Ecto neural progenitor cell (in vitro differentiated cells): ENCODE results near the gene TUBB8B.
"Not testable (repeated sequence)": the region's sequence is repeated elsewhere in the genome, so short reads cannot be mapped to it uniquely, and the experiment has no call there.

Experiments
- DNase-seq: peaks from one replicate; pipeline ENCODE4 v3.0.0-alpha.2; 2018; ENCODE audit warnings: low spot score

Gene TUBB8B

DNA sequence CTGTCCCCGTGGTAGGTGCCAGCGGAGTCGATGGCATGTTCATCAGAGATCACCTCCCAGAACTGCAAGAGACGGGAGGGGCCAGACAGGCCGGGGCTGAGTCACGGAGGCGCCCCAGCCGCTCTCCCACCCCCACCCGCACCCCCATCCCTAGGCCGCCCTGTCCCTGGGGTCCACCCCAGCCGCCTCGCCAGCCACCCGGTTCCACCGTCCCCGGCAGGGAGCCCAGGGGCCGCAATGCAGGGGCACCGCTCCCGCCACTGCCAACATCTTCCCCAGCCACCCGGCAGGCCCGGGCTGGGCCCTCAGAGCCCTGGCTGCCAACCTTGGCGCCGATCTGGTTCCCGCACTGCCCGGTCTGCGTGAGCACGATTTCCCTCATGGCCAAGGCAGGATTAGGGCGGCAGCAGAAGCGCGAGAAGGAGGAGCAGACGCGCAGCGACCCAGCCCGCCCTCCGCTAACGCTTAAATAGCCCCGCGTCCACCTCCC, at the start of gene TUBB8B:
Gene TUBB8B (minus strand): TSS at position 440 of the 490 bp plus-strand sequence. CDS start 58 bp downstream, at position 382.
- not testable (repeated sequence) for DNase-seq

DNA sequence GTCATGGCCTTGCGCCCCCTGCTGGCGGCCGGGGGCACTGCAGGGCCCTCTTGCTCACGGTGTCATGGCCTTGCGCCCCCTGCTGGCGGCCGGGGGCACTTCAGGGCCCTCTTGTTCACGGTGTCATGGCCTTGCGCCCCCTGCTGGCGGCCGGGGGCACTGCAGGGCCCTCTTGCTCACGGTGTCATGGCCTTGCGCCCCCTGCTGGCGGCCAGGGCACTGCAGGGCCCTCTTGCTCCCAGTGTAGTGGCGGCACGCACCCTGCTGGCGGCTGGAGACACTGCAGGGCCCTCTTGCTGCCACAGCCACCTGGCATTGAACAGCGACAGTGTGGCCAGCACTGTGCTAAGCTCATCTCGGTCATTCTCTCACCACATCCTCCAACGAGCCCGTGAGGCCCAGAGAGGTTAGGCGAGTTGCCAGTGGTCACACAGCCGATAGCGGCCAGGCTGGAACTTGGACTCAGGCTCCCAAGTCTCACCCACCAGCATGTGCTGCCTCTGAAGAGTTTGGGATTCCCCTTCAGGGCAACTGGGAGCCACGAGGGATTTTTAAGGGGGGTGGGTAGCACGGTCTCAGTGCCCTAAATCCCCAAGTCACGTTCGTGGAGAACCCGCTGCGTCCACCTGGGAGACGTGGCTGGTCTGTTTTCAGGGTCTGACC, 48.0 kb upstream of the TUBB8B start:
- not testable (repeated sequence) for DNase-seq

DNA sequence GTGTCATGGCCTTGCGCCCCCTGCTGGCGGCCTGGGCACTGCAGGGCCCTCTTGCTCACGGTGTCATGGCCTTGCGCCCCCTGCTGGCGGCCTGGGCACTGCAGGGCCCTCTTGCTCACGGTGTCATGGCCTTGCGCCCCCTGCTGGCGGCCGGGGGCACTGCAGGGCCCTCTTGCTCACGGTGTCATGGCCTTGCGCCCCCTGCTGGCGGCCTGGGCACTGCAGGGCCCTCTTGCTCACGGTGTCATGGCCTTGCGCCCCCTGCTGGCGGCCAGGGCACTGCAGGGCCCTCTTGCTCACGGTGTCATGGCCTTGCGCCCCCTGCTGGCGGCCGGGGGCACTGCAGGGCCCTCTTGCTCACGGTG, 47.3 kb upstream of the TUBB8B start:
- DNase-seq: not testable (repeated sequence)

DNA sequence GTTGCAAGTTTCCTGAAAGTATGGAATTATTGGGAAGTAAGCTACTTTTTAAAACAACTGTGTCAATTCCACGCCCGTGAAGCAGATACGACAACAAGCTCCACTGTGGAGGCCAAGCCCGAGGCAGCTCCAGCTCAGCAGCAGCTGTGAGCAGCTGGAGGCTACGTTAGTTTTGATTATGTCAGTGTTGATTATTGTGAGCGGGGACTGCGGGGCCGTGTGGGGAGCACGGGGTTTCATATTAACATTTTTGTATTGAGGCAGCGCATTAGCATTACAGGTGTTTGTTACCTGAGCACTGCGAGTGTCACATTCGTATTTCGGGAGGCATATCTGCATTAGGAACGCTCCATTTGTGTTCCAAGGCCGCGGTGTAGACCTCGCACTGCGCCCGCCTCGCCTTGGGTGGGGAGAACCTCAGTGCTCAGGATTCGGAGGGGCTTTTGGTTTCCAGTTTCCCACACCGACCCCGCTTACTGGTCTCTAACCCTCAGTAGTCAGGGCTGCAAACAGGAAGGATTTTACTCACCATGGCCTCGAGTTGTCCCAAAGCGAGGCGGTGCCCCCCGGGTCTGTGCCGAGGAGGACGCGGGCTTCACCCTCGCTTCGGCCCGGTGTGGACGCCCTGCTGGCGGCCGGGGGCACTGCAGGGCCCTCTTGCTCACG, 46.8 kb upstream of the TUBB8B start:
- DNase-seq: not testable (repeated sequence)

DNA sequence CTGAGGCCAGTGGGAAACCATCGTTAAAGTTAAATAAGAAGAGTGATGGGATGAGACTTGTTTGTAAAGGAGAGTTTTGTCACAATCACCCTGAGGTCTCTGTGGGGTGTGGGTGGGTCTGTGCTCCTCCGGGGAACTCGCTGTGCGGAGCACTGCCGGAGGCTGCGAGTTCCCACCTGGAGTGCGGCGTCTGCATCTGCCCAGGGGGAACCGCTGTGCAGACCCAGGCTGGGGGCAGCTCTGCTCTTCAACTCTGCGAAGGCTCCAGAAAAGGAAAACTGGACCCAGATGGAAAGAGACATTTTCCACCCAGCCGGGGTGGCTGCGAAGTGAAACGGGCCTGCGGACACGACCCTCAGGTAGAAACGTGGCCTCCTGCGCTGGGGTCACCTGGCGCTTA, 46.2 kb upstream of the TUBB8B start:
- not testable (repeated sequence) for DNase-seq

DNA sequence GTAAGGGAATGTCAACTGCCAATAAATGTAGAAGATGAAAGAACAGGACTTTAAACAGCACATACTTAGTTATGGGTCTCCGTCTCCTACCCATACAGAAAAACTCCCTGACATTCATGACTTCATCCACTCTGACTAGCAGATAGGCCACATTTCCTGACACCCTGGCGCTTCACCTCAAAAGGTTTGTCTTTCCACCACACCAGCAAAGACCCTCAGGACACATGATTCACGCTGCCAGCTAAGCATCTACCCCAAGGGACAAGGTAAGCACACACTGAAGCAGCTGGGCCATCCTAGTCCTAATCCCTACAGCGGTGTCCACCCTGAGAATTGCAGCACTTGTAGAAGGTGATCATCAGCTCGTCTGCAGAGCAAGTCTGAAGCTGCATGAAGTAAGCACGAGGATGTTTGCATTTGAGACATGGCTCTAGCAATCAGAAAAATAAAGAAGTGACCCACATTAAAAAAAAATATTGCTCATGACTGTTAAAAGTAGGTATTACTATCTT, 44.5 kb upstream of the TUBB8B start:
- not testable (repeated sequence) for DNase-seq

DNA sequence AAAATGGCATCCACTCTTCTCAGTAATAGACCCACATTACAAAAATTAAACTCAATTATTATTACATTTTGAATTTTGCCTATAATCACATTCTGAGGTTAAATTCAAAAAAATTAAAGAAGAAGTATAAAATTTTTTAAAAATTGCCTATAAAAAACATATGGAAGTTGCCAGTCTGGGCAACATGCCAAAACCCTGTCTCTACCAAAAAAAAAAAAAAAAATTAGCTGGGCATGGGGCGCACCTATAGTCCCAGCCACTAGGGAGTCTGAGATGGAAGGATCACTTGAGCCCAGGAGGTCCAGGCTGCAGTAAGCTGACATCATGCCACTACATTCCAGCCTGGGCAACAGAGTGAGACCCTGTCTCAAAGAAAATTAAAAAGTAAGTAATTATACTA, 42.1 kb upstream of the TUBB8B start:
- DNase-seq: not testable (repeated sequence)

DNA sequence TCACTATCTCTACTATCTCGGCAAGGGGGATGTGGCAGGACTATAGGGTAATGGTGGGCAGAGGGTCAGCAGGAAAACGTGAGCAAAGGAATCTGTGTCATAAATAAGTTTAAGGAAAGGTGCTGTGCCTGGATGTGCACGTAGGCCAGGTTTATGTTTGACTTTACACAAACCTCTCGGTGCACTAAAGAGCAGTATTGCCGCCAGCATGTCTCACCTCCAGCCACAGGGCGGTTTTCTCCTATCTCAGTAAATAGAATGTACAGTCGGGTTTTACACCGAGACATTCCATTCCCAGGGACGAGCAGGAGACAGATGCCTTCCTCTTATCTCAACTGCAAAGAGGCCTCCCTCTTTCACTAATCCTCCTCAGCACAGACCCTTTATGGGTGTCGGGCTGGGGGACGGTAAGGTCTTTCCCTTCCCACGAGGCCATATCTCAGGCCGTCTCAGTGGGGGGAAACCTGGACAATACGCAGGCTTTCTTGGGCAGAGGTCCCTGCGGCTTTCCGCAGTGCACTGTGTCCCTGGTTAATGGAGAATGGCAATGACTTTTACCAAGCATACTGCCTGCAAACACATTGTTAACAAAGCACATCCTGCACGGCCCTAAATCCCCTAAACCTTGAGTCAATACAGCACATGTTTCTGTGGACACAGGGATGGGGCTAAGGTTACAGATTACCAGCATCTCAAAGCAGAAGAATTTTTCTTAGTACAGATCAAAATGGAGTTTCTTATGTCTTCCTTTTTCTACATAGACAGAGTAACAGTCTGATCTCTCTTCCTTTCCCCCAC, 41.2 kb upstream of the TUBB8B start:
- DNase-seq: not testable (repeated sequence)

DNA sequence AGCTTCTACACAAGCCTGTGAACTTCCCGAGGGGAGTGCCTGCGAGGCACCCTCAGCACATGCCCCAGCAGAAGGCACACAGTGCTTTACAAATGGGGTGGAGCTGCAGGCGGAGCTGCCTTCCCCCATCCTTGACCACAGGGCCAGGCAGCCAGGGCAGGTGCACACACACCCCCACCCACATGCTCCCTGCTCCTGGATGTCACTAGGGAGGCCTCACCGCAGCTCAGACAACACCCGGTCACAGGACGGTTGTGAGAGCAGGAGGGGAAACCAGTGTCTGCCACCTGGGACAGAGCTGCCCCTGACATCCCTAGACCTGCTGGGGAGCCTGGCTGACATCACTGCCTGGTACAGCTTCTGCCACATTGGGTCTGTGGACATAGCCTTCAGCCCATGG, 39.7 kb upstream of the TUBB8B start:
- DNase-seq: not testable (repeated sequence)

DNA sequence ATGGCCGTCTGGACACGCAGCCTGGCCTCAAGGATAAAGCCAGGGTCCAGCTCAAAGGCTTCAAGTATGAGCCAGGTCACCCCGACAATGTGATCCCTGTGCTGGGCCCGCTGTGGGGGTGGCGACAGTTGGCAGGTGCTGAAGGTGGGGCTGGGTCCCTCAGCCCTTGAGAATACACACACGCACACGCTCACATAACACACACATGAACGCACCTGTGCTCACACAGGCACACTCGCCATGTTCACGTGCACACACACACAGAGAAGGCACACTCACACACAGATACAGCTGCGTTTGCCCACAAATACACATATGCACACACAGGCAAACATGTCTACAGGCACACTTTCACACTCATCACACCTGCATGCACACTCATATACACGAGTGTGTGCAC, 35.4 kb upstream of the TUBB8B start:
- DNase-seq: not testable (repeated sequence)

DNA sequence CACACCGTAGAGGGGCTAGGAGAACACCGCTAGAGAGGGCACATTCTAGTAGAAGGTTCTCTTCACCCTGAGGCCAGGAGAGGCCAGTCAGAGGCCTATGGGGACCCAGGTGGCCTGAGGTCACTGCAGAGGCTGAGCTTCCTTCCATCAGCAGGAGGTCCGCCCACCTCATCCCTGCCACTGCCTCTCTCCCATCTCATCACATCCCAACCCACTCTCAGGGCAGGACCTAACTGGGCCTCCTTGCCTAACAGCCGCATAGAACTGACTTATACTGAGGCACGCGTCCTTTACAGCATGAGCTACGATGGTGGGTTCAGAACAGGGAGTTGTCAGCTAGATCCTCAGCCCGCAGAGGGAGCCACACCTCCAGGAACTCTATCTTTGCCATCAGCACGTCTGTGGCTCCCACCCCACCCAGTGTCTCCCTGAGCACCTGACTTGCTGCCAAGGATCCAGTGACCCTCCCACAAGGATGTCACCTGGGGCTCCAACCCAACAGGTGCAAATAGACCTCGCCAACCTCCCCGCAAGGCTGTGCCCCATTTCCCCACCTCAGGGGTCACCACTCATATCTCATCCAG, 33.3 kb upstream of the TUBB8B start:
- DNase-seq: not testable (repeated sequence)

DNA sequence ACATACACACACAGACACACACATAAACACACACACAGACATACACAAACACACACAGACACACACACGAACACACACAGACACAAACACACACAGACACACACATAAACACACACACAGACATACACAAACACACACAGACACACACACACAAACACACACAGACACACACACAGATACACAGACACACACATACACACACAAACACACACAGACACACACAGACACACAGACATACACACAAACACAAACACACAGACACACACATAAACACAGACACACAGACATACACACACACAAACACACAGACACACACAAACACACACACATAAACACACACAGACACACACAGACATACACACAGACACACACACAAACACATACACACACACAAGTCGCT, 31.5 kb upstream of the TUBB8B start:
- DNase-seq: not testable (repeated sequence)

DNA sequence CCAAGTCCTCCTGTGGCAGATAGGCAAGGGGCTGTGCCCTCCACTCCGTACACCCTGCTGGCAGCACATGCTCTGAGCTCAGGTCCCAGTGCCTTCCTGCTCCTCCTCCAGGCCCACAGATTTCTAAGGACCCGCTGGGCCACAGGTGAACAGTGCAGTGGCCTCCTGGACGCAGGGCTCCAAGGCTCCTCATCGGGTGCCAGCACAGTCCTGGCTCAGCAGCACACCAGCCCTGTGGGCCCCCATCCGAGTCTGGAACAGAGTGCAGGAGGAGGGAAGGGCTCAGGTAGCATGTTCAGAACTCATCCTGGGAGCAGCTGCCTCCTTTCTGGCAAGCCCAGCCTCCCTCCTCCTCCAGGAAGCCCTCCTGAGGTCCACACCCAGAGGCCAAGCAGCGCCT, 30.8 kb upstream of the TUBB8B start:
- DNase-seq: not testable (repeated sequence)

DNA sequence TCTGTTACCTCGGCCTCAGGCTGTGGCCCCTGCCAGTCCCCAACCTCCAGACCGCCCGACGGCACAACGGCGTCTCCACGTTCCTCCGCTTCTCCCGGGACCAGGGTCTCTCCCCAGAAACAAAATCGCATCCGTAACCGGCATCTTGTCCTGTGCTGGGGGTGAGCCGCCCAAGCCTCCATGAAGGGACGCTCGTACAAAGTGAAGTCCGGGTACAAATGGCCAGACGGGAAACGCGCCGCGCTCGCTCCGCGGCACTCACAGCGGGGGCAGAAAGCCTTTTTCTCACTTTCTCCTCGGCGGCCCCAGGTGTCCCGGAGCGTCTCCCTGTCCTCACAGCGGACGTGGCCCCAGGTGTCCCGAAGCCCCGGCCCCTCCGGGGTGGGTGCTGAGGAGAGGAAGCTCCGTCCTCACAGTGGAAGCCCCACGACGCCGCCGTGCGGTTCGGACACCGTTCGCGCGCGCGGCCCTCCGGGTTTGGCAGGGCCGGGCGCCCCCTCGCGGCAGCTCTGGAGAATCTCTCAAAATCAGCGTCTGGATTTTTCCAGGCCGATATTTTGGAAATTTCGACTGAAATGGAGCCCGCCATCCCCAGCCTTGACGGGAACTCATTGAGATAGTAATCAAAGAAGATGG, 26.2 kb upstream of the TUBB8B start:
- DNase-seq: not testable (repeated sequence)

DNA sequence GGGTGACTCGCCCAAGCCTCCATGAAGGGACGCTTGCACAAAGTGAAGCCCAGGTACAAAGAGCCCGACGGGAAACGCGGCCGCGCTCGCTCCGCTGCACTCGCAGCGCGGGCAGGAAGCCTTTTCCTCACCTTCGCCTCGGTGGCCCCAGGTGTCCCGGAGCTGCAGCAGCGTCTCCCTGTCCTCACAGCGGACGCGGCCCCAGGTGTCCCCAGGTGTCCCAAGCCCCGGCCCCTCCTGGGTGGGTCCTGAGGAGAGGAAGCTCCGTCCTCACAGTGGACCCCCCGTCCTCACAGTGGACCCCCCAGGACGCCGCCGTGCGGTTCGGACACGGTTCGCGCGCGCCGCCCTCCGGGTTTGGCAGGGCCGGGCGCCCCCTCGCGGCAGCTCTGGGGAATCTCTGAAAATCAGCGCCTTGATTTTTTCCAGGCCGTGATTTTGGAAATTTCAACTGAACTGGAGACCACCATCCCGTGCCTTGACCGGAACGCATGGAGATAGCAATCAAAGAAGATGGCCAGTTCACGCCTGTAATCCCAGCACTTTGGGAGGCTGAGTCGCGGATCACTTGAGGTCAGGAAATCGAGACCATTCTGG, 23.9 kb upstream of the TUBB8B start:
- not testable (repeated sequence) for DNase-seq

DNA sequence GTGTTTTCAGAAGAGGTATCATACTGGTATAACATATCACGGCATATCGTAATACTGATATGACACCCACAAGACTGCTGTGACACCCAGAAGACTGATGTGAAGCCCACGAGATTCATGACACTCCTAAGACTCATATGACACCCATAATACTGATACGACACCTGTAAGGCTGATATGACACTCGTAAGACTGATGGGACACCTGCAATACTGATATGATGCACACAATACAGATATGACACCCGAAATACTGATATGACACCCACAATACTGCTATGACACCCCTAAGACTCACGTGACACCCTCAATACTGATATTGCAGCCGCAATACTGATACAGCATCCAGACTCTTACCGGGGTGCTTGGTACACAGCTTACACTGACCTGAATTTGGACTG, 18.3 kb upstream of the TUBB8B start:
- not testable (repeated sequence) for DNase-seq

DNA sequence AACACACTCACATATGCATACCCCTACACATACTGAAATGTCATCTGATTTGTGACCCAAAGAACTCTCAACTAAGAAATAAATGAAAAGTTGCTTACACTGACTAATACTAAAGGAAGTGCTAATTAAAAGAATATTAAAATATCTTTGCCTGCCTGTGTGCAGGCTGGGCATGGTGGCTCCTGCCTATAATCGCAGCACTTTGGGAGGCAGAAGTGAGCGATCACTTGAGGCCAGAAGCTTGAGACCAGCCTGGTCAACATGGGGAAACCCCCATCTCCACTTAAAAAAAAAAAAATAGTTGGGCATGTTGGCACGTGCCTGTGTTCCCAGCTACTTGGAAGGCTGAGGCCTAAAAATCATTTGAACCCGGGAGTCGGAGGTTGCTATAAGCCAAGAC, 14.9 kb upstream of the TUBB8B start:
- DNase-seq: not testable (repeated sequence)

DNA sequence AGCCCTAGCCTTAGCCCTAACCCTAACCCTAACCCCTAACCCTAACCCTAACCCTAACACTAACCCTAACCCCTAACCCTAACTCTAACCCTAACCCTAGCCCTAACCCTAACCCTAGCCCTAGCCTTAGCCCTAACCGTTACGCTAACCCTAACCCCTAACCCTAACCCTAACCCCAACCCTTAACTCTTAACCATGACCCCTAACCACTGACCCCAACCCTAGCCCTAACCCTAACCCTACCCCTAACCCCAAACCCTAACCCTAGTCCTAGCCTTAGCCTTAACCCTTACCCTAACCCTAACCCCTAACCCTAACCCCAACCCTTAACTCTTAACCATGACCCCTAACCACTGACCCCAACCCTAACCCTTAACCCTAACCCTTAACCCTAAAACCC, 14.2 kb upstream of the TUBB8B start:
- DNase-seq: not testable (repeated sequence)

DNA sequence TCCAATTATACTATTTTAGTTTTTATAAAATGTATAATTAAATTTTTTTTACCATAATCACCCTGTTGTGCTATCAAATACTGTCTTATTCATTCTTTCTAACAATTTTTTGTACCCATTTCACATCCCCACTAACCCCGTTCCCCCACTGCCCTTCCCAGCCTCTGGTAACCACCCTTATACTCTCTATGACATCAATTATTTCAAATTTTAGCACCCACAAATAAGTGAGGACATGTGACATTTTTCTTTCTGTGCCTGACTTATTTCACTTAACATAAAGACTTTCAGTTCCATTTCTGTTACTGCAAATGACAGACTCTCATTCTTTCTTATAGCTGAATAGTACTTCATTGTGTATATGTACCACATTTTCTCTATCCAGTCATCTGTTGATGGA, 5.0 kb upstream of the TUBB8B start:
- not testable (repeated sequence) for DNase-seq

DNA sequence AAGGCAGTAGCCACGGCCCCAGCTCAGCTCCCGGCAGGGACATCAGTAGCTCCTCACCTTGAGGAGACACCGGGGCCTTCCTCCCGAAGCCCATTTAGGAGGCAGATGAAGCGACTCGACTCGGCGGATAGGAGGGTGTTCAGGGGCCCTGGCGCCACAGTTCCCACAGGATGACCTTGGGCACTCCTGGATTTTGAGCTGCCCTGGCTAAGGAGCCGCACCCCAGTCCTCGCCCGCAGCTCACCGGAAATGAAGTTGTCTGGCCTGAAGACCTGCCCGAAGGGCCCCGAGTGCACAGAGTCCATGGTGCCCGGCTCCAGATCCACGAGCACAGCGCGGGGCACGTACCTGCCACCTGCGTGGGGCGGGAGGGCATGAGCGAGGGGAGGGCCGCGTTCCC, 719 bp downstream of the TUBB8B start:
- DNase-seq: not testable (repeated sequence)

DNA sequence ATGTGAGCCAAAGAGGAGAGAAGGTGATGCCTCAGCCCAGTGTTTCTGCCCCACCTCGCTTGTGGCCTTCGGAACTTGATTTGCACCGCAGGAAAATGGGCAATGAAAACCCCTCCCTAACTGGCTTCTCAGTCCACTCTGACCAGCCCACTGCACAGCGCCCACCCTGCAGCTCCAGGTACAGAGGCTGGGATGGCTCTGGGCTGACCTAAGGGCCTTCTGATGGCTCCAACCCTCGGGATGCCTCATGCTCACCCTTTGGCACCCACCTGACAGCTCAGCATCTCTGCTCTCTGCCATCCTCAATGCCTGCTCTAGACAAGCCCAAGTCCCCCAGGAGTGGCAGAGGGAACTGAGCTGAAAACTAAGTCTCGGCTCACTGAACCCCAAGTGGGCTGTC, 36.2 kb downstream of the TUBB8B start:
- not testable (repeated sequence) for DNase-seq
